GM23338 (cell line): ENCODE measurements around the gene DTHD1.

Experiments
- EZH2 ChIP-seq: fragments of 200-600 bp; sonication (generic); IDR thresholded peaks from one replicate; pipeline ENCODE4 v1.8.0; 2017; ENCODE audit warnings: antibody characterized with exemption, mild to moderate bottlenecking, low read depth; ENCODE audit not compliant: unreplicated experiment
- EZH2phosphoT487 ChIP-seq: fragments of 200-600 bp; sonication (generic); IDR thresholded peaks from one replicate; pipeline ENCODE4 v1.8.1; 2018; ENCODE audit warnings: antibody characterized with exemption; ENCODE audit not compliant: unreplicated experiment
- TF ChIP-seq, protein P1 (sequence below), 2 experiments: fragments of 200-600 bp in 1 of 2; sonication (generic) in 1 of 2; conservative IDR thresholded peaks; 2 replicates each; pipeline versions ENCODE4 v1.5.1 to v1.6.1; 2016 to 2017; ENCODE audit warnings: antibody characterized with exemption in 2 of 2, low read depth in 2 of 2, mild to moderate bottlenecking in 2 of 2, moderate library complexity in 1 of 2

DNA sequence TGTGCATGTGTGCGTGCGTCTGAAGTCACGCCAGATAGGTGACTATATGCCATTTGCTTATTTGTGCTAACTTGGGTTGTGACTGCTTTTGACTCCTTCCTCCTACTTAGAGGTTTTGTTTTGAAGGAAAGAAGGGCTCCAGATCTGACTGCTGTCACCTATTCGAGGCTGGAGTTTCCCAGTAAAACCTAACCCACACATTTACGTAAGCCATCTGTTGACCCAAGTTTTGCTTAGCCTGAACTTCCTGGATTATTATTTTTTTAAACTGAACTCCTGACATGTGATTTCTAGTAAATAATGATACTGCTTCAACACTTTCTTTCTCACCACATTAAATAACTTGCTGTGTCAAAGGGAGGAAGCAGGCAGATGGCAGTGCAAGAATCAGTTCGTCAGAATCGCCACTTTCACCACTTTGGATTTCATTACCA lies 41.5 kb downstream of the DTHD1 start:
- TF ChIP-seq EZH2: no peak
- TF ChIP-seq, protein P1, sequence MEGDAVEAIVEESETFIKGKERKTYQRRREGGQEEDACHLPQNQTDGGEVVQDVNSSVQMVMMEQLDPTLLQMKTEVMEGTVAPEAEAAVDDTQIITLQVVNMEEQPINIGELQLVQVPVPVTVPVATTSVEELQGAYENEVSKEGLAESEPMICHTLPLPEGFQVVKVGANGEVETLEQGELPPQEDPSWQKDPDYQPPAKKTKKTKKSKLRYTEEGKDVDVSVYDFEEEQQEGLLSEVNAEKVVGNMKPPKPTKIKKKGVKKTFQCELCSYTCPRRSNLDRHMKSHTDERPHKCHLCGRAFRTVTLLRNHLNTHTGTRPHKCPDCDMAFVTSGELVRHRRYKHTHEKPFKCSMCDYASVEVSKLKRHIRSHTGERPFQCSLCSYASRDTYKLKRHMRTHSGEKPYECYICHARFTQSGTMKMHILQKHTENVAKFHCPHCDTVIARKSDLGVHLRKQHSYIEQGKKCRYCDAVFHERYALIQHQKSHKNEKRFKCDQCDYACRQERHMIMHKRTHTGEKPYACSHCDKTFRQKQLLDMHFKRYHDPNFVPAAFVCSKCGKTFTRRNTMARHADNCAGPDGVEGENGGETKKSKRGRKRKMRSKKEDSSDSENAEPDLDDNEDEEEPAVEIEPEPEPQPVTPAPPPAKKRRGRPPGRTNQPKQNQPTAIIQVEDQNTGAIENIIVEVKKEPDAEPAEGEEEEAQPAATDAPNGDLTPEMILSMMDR (conservative IDR thresholded peaks at IDR 0.05; ENCODE audit: low read depth in 2 of 2): no peak
- no peak for TF ChIP-seq EZH2phosphoT487
